ENCODE data around the gene SRBD1. TPM values are rescaled to one million over a fixed set of nuclear protein-coding genes. Genes with fewer than 3 reads are reported as not detected.

Gene SRBD1
- total and polyA plus RNA-seq, 10 donors: 4.6 to 57.8 (median 25.8) TPM

GRCh38 chr2:45439788-45440773 lies 171.0 kb downstream of the SRBD1 start:
- Histone ChIP-seq H3K4me1 (no peaks in the 10 kb centered on the region), H3K27me3 (replicated peaks in 1 of 7) (no peaks in the 10 kb centered on the region), H3K27ac (no peak overlapping the region), H3K36me3 (peaks cover 0 to 10% (median 0%) of the 10 kb centered on the region in 6 donors), H3K9me3 (peaks cover 0 to 8% (median 0%) of the 10 kb centered on the region in 8 donors), H3K4me3 (no peak overlapping the region)
- DNase-seq: no peak
- intact Hi-C loops (cut with DNase I; ENCODE audit: low total_unique reads): no loop called here
- WGBS, 5 donors: 85 to 95% (median 92%) methylated on average over 6 of the region's 6 CpGs
- no peak for TF ChIP-seq POLR2AphosphoS5 (IDR thresholded peaks at IDR 0.05)

- no peak for DNase-seq
- Histone ChIP-seq H3K27ac (no peak overlapping the region), H3K4me1 (no peaks in the 10 kb centered on the region), H3K27me3 (replicated peaks in 1 of 7) (no peaks in the 10 kb centered on the region), H3K4me3 (no peak overlapping the region), H3K9me3 (peaks cover 0 to 8% (median 0%) of the 10 kb centered on the region in 8 donors), H3K36me3 (peaks cover 0 to 10% (median 0%) of the 10 kb centered on the region in 6 donors)
- TF ChIP-seq CTCF (IDR thresholded peaks at IDR 0.05 in 8 of 11, conservative IDR thresholded peaks at IDR 0.05 in 3 of 11): no peak
- TF ChIP-seq POLR2AphosphoS5 (IDR thresholded peaks at IDR 0.05): no peak
- no peak for TF ChIP-seq POLR2A (IDR thresholded peaks at IDR 0.05)
- WGBS, 5 donors: 89 to 95% (median 92%) methylated on average over 3 of the region's 3 CpGs
- intact Hi-C loops (cut with DNase I; ENCODE audit: low total_unique reads): no loop called here
Observed at GRCh38 chr2:45438872-45439665, 172.0 kb downstream of the SRBD1 start.

GRCh38 chr2:45436456-45436855 lies 174.6 kb downstream of the SRBD1 start:
- DNase-seq: no peak
- intact Hi-C loops (cut with DNase I; ENCODE audit: low total_unique reads): no loop called here
- WGBS, 5 donors: 62 to 97% (median 90%) methylated on average over 2 of the region's 2 CpGs

More at GRCh38 chr2:45436456-45436855, 174.6 kb downstream of the SRBD1 start:
- Histone ChIP-seq H3K36me3 (peaks cover 0 to 12% (median 0%) of the 10 kb centered on the region in 6 donors), H3K27me3 (replicated peaks in 1 of 7) (no peaks in the 10 kb centered on the region), H3K4me3 (no peak overlapping the region), H3K9me3 (peaks cover 0 to 8% (median under 1%) of the 10 kb centered on the region in 8 donors), H3K4me1 (peaks cover 0 to 8% (median 0%) of the 10 kb centered on the region in 6 donors), H3K27ac (no peak overlapping the region)
- no peak for TF ChIP-seq POLR2A (IDR thresholded peaks at IDR 0.05)
- no peak for TF ChIP-seq POLR2AphosphoS5 (IDR thresholded peaks at IDR 0.05)
- TF ChIP-seq CTCF (IDR thresholded peaks at IDR 0.05 in 8 of 11, conservative IDR thresholded peaks at IDR 0.05 in 3 of 11): no peak

Measured in spleen (tissue), 11 donors.